ENCODE data around the gene KCNF1. TPM values are rescaled to one million over a fixed set of nuclear protein-coding genes. Genes with fewer than 3 reads are reported as not detected.

The KCNF1 gene
- total RNA-seq, 1 experiment from 2014 or later: 1.2 TPM

DNA sequence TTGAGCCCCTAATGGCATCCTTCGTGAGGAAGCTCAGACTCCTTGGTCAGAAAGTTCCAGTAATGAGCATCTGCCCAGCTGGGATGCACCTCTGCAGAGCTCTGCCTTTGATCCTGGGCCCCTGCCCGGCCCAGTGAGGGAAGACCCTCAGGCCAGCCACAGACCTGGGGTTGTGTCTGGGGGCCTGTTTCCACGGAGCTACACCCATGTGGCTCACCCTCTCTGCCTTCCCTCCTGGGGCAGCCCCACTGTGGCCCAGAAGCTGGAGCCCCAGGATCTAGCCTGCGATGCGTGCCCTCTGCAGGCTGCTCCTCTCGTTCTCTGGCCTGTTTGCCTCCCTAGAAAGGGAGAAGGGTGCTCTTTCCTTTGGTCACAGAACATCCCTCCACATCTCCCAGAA lies 9.8 kb downstream of the KCNF1 start:
- Mint-ChIP-seq H3K4me1 (peaks cover 42% of the 10 kb centered on the region), H3K36me3 (no peaks in the 10 kb centered on the region), H3K27me3 (ENCODE audit: low read depth) (no peaks in the 10 kb centered on the region; the same call in 1 of the 2 replicates), H3K27ac (no peak overlapping the region), H3K9me3 (no peaks in the 10 kb centered on the region), H3K4me3 (no peak overlapping the region)
- POLR2A ChIA-PET: no interaction called here
- DNase-seq (ENCODE audit: low spot score): no peak
- TF ChIP-seq, protein P1, sequence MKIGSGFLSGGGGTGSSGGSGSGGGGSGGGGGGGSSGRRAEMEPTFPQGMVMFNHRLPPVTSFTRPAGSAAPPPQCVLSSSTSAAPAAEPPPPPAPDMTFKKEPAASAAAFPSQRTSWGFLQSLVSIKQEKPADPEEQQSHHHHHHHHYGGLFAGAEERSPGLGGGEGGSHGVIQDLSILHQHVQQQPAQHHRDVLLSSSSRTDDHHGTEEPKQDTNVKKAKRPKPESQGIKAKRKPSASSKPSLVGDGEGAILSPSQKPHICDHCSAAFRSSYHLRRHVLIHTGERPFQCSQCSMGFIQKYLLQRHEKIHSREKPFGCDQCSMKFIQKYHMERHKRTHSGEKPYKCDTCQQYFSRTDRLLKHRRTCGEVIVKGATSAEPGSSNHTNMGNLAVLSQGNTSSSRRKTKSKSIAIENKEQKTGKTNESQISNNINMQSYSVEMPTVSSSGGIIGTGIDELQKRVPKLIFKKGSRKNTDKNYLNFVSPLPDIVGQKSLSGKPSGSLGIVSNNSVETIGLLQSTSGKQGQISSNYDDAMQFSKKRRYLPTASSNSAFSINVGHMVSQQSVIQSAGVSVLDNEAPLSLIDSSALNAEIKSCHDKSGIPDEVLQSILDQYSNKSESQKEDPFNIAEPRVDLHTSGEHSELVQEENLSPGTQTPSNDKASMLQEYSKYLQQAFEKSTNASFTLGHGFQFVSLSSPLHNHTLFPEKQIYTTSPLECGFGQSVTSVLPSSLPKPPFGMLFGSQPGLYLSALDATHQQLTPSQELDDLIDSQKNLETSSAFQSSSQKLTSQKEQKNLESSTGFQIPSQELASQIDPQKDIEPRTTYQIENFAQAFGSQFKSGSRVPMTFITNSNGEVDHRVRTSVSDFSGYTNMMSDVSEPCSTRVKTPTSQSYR (CRISPR knock-in tag; IDR thresholded peaks at IDR 0.05): no peak
- TF ChIP-seq, protein P2, sequence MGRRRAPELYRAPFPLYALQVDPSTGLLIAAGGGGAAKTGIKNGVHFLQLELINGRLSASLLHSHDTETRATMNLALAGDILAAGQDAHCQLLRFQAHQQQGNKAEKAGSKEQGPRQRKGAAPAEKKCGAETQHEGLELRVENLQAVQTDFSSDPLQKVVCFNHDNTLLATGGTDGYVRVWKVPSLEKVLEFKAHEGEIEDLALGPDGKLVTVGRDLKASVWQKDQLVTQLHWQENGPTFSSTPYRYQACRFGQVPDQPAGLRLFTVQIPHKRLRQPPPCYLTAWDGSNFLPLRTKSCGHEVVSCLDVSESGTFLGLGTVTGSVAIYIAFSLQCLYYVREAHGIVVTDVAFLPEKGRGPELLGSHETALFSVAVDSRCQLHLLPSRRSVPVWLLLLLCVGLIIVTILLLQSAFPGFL (CRISPR knock-in tag; IDR thresholded peaks at IDR 0.05; ENCODE audit: borderline replicate concordance): no peak
- TF ChIP-seq, protein P3, sequence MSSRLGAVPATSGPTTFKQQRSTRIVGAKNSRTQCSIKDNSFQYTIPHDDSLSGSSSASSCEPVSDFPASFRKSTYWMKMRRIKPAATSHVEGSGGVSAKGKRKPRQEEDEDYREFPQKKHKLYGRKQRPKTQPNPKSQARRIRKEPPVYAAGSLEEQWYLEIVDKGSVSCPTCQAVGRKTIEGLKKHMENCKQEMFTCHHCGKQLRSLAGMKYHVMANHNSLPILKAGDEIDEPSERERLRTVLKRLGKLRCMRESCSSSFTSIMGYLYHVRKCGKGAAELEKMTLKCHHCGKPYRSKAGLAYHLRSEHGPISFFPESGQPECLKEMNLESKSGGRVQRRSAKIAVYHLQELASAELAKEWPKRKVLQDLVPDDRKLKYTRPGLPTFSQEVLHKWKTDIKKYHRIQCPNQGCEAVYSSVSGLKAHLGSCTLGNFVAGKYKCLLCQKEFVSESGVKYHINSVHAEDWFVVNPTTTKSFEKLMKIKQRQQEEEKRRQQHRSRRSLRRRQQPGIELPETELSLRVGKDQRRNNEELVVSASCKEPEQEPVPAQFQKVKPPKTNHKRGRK (CRISPR knock-in tag; IDR thresholded peaks at IDR 0.05; ENCODE audit: borderline replicate concordance): no peak
- no peak for TF ChIP-seq MXD4 (CRISPR knock-in tag; IDR thresholded peaks at IDR 0.05; ENCODE audit: borderline replicate concordance)
- no peak for TF ChIP-seq ZNF671 (CRISPR knock-in tag; IDR thresholded peaks at IDR 0.05)
- TF ChIP-seq, protein P4, sequence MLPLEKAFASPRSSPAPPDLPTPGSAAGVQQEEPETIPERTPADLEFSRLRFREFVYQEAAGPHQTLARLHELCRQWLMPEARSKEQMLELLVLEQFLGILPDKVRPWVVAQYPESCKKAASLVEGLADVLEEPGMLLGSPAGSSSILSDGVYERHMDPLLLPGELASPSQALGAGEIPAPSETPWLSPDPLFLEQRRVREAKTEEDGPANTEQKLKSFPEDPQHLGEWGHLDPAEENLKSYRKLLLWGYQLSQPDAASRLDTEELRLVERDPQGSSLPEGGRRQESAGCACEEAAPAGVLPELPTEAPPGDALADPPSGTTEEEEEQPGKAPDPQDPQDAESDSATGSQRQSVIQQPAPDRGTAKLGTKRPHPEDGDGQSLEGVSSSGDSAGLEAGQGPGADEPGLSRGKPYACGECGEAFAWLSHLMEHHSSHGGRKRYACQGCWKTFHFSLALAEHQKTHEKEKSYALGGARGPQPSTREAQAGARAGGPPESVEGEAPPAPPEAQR (CRISPR knock-in tag; IDR thresholded peaks at IDR 0.05): no peak
- no peak for TF ChIP-seq TEAD4 (CRISPR knock-in tag; IDR thresholded peaks at IDR 0.05)
- TF ChIP-seq NR2C2 (CRISPR knock-in tag; IDR thresholded peaks at IDR 0.05): no peak
- TF ChIP-seq CREB1 (CRISPR knock-in tag; IDR thresholded peaks at IDR 0.05): no peak
- TF ChIP-seq, protein P5, sequence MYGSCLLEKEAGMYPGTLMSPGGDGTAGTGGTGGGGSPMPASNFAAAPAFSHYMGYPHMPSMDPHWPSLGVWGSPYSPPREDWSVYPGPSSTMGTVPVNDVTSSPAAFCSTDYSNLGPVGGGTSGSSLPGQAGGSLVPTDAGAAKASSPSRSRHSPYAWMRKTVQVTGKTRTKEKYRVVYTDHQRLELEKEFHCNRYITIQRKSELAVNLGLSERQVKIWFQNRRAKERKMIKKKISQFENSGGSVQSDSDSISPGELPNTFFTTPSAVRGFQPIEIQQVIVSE (CRISPR knock-in tag; IDR thresholded peaks at IDR 0.05; ENCODE audit: borderline replicate concordance): no peak
- no peak for TF ChIP-seq SMAD4 (CRISPR knock-in tag; IDR thresholded peaks at IDR 0.05)
- TF ChIP-seq, protein P6, sequence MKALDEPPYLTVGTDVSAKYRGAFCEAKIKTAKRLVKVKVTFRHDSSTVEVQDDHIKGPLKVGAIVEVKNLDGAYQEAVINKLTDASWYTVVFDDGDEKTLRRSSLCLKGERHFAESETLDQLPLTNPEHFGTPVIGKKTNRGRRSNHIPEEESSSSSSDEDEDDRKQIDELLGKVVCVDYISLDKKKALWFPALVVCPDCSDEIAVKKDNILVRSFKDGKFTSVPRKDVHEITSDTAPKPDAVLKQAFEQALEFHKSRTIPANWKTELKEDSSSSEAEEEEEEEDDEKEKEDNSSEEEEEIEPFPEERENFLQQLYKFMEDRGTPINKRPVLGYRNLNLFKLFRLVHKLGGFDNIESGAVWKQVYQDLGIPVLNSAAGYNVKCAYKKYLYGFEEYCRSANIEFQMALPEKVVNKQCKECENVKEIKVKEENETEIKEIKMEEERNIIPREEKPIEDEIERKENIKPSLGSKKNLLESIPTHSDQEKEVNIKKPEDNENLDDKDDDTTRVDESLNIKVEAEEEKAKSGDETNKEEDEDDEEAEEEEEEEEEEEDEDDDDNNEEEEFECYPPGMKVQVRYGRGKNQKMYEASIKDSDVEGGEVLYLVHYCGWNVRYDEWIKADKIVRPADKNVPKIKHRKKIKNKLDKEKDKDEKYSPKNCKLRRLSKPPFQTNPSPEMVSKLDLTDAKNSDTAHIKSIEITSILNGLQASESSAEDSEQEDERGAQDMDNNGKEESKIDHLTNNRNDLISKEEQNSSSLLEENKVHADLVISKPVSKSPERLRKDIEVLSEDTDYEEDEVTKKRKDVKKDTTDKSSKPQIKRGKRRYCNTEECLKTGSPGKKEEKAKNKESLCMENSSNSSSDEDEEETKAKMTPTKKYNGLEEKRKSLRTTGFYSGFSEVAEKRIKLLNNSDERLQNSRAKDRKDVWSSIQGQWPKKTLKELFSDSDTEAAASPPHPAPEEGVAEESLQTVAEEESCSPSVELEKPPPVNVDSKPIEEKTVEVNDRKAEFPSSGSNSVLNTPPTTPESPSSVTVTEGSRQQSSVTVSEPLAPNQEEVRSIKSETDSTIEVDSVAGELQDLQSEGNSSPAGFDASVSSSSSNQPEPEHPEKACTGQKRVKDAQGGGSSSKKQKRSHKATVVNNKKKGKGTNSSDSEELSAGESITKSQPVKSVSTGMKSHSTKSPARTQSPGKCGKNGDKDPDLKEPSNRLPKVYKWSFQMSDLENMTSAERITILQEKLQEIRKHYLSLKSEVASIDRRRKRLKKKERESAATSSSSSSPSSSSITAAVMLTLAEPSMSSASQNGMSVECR (CRISPR knock-in tag; IDR thresholded peaks at IDR 0.05; ENCODE audit: borderline replicate concordance): no peak
- TF ChIP-seq, protein P7, sequence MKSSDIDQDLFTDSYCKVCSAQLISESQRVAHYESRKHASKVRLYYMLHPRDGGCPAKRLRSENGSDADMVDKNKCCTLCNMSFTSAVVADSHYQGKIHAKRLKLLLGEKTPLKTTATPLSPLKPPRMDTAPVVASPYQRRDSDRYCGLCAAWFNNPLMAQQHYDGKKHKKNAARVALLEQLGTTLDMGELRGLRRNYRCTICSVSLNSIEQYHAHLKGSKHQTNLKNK (CRISPR knock-in tag; IDR thresholded peaks at IDR 0.05): no peak
- TF ChIP-seq RORB (CRISPR knock-in tag; IDR thresholded peaks at IDR 0.05): no peak
- no peak for TF ChIP-seq ESRRA (CRISPR knock-in tag; IDR thresholded peaks at IDR 0.05; ENCODE audit: borderline replicate concordance)
- no peak for TF ChIP-seq ZNF263 (CRISPR knock-in tag; IDR thresholded peaks at IDR 0.05; ENCODE audit: low read depth)
- TF ChIP-seq, protein P8, sequence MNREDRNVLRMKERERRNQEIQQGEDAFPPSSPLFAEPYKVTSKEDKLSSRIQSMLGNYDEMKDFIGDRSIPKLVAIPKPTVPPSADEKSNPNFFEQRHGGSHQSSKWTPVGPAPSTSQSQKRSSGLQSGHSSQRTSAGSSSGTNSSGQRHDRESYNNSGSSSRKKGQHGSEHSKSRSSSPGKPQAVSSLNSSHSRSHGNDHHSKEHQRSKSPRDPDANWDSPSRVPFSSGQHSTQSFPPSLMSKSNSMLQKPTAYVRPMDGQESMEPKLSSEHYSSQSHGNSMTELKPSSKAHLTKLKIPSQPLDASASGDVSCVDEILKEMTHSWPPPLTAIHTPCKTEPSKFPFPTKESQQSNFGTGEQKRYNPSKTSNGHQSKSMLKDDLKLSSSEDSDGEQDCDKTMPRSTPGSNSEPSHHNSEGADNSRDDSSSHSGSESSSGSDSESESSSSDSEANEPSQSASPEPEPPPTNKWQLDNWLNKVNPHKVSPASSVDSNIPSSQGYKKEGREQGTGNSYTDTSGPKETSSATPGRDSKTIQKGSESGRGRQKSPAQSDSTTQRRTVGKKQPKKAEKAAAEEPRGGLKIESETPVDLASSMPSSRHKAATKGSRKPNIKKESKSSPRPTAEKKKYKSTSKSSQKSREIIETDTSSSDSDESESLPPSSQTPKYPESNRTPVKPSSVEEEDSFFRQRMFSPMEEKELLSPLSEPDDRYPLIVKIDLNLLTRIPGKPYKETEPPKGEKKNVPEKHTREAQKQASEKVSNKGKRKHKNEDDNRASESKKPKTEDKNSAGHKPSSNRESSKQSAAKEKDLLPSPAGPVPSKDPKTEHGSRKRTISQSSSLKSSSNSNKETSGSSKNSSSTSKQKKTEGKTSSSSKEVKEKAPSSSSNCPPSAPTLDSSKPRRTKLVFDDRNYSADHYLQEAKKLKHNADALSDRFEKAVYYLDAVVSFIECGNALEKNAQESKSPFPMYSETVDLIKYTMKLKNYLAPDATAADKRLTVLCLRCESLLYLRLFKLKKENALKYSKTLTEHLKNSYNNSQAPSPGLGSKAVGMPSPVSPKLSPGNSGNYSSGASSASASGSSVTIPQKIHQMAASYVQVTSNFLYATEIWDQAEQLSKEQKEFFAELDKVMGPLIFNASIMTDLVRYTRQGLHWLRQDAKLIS (CRISPR knock-in tag; IDR thresholded peaks at IDR 0.05; ENCODE audit: borderline replicate concordance): no peak
- TF ChIP-seq, protein P9, sequence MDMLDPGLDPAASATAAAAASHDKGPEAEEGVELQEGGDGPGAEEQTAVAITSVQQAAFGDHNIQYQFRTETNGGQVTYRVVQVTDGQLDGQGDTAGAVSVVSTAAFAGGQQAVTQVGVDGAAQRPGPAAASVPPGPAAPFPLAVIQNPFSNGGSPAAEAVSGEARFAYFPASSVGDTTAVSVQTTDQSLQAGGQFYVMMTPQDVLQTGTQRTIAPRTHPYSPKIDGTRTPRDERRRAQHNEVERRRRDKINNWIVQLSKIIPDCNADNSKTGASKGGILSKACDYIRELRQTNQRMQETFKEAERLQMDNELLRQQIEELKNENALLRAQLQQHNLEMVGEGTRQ (CRISPR knock-in tag; IDR thresholded peaks at IDR 0.05): no peak
- ATAC-seq: no peak
- CTCF ChIA-PET: interaction anchor here (1.1 to 2.3 kb wide), 4 partner anchors 8 to 104 kb away, joined by 3 to 11 read pairs (median 4); partner anchors contain the start of gene KCNF1
